Umbilical cord (tissue), 2 donors: ENCODE measurements around the gene KHDRBS2. TPM values are rescaled to one million over a fixed set of nuclear protein-coding genes. Genes with fewer than 3 reads are reported as not detected.
A peak's percentile ranks its signal among the peaks of the same experiment; 100 is the strongest.
"Not testable (repeated sequence)": the region's sequence is repeated elsewhere in the genome, so short reads cannot be mapped to it uniquely, and the experiment has no call there.

Experiments used
- DNase-seq: peaks from one replicate; pipeline ENCODE4 v3.0.0-alpha.2; 2015; ENCODE audit warnings: low spot score
- total RNA-seq: library from RNA; depleted of rRNA; stranded (reverse); fragments of >200 nt; gene quantifications from one replicate; pipeline ENCODE4 v1.2.3, GENCODE V29; 2014; ENCODE audit warnings: low replicate concordance; ENCODE audit not compliant: insufficient read depth

KHDRBS2 gene
- total RNA-seq, 1 donor from 2014 or later: 2.4 TPM

- no peak for DNase-seq
Observed at GRCh38 chr6:61868507-61869080, 417.4 kb downstream of the KHDRBS2 start.

GRCh38 chr6:61867635-61868034 is 418.4 kb downstream of the KHDRBS2 start:
- DNase-seq: no peak

- DNase-seq: no peak
Observed at GRCh38 chr6:61857541-61857940, 428.5 kb downstream of the KHDRBS2 start.

GRCh38 chr6:61841958-61842357 is 444.1 kb downstream of the KHDRBS2 start:
- no peak for DNase-seq

GRCh38 chr6:61835237-61835636 is 450.8 kb downstream of the KHDRBS2 start:
- DNase-seq: no peak

GRCh38 chr6:61833176-61833755 is 452.8 kb downstream of the KHDRBS2 start:
- DNase-seq: no peak

- no peak for DNase-seq
Observed at GRCh38 chr6:61817716-61818115, 468.3 kb downstream of the KHDRBS2 start.

- no peak for DNase-seq
Observed at GRCh38 chr6:61810047-61810446, 476.0 kb downstream of the KHDRBS2 start.

GRCh38 chr6:61809004-61809595 is 476.9 kb downstream of the KHDRBS2 start:
- peak; percentile 43 for DNase-seq

- no peak for DNase-seq
Observed at GRCh38 chr6:61787998-61788397, 498.0 kb downstream of the KHDRBS2 start.

- not testable (repeated sequence) for DNase-seq
Observed at GRCh38 chr6:61769446-61769845, 516.6 kb downstream of the KHDRBS2 start.

- no peak for DNase-seq
Observed at GRCh38 chr6:61755739-61756138, 530.3 kb downstream of the KHDRBS2 start.

- DNase-seq: no peak
Observed at GRCh38 chr6:61751986-61752385, 534.0 kb downstream of the KHDRBS2 start.

- no peak for DNase-seq
Observed at GRCh38 chr6:61745994-61746393, 540.0 kb downstream of the KHDRBS2 start.

GRCh38 chr6:61711849-61712248 is 574.2 kb downstream of the KHDRBS2 start:
- DNase-seq: no peak

GRCh38 chr6:61688165-61688564 is 597.9 kb downstream of the KHDRBS2 start:
- no peak for DNase-seq

- DNase-seq: no peak
Observed at GRCh38 chr6:61682562-61682961, 603.5 kb downstream of the KHDRBS2 start.

- DNase-seq: no peak
Observed at GRCh38 chr6:61679625-61680024, 606.4 kb downstream of the KHDRBS2 start.

GRCh38 chr6:61675734-61676133 is 610.3 kb downstream of the KHDRBS2 start:
- DNase-seq: no peak

- no peak for DNase-seq
Observed at GRCh38 chr6:61649845-61650244, 636.2 kb downstream of the KHDRBS2 start.

GRCh38 chr6:61640463-61640862 is 645.6 kb downstream of the KHDRBS2 start:
- no peak for DNase-seq
